NCI-H1048 (cell line): ENCODE results near the gene SAP30BP.

Experiments used
- DNase-seq: peaks from one replicate; lab custom pipeline; 2025; lab: John Stamatoyannopoulos, UW

The SAP30BP gene

DNA sequence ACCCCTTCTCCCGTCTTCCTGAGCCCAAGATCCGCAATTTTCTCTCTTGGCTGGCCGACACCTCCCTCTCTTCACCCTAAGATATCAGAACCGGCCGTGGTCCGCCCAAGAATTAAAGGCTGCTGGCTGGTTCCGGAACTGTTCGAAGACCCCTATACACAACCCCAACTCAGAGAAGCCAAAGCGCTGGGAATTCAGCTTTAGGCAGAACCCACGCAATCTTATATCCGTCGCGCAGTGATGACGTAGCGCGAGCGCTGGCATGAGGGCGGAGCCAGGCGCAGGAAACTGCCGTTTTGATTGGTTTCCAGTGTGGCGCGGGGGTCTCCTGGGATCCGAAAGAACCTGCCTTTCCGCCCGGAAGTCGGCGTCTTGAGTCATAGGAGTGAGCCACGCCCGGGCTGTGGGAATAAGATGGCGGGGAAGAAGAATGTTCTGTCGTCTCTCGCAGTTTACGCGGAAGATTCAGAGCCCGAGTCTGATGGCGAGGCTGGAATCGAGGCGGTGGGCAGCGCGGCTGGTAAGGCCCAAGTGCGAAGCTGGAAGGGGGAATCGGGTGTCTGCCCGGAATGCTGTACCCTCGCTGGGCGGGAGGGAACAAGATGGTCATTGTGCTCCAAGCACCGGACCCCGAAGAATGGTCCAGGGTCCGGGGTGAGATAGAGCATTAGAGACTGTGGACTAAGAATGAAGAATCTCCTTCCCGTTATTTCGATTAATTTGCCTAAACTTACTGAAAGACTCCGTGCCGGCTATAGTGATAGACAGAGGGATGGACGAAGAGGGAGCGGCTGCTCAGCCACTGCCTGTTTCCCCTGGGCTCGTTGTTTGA lies at the start of gene SAP30BP, which contains the start of gene RECQL5:
Gene SAP30BP, plus strand, starts transcription at position 380 of the 832 bp plus-strand sequence. Its CDS starts 35 bp downstream, at position 415.
Gene RECQL5, minus strand, starts transcription at position 196 of the 832 bp plus-strand sequence. CDS start 597 bp downstream, outside the sequence.
- DNase-seq, result peak; percentile 88

DNA sequence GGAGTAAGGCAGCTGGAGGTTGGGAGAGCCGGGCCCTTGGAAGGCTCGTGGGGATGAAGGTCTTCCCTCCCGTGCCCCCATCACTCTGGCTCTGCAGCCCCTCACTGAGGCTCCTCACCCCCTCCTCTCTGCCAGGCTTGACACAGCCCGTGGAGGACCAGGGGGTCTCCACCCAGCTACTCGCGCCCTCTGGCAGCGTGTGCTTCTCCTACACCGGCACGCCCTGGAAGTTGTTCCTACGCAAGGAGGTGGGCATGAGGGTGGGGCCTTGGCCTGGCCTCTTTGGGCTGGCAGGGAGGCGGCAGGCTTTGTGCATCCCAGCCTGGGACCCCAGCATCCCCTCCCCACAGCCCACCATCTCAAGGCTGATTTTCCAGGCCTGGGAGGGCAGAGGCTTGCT lies 49.5 kb upstream of the SAP30BP start:
- no peak for DNase-seq

DNA sequence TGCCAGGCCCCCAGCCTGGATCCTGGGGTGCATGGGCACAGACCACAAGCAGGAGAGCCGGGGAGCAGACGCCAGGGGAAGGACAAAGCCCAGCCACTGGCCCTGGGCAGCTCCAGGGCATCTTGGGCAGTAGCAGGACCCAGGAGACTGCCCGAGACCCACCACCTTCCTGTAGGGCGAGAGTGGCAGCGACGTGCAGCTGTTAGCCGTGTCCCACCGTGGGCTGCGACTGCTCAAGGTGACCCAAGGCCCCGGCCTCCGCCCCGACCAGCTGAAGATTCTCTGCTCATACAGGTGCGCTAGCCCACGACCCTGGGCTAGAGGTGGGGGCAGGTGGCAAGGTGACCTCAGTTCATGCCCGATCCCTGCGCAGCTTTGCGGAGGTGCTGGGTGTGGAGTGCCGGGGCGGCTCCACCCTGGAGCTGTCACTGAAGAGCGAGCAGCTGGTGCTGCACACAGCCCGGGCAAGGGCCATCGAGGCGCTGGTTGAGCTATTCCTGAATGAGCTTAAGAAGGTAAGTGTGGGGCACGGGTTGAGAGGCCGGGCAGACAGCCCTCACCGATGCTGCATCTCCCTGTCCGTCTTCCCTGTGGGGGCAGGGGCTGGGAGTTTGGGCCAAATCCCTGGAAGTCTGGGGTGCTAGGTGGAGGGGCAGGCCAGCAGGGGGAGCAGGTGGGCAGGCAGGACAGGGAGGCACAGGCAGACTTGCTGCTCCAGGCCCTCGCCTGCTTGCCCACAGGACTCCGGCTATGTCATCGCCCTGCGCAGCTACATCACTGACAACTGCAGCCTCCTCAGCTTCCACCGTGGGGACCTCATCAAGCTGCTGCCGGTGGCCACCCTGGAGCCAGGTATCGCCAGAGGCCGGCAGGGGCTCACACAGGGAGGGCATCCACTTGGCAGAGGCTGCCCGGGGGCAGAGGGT lies 47.4 kb upstream of the SAP30BP start:
- DNase-seq, result no peak

DNA sequence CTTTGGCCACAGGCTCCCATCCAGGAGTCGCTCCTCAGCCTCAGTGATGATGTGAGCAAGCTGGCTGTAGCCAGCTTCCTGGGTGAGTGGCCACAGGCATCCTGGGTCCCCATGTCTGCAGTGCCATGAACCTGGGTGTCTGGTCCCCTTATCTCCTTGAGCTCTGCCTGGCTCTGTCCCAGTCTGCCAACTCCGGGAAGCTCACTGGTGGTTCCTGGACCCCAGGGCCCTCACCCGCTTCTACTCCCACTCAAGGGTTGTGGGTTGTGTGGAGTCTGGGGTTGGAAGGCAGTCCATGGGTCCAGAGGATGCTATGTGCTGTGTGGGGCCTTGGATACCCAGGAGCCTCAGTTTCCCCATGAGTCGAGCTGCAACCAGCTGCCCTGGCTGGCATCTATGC lies 45.6 kb upstream of the SAP30BP start:
- DNase-seq, result no peak

DNA sequence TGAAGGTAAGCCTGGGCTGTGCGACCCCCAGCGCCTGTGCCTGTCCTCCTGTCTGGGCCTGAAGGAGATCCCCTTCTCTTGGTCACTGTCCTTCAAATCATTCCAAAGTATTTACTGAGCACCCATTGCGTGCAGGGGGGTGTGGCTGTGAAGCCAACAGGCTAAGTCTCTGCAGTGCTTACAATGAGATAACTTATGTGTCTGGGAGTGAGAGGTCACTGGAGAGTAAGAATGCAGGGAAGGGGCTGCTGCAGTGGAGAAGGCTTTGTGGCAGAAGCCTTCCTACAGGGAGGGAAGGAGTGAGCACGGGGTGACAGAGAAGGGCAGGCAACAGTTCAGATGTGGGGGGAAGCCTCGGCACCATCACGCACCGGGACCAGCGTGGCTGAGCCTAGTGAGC lies 45.1 kb upstream of the SAP30BP start:
- DNase-seq, result no peak

DNA sequence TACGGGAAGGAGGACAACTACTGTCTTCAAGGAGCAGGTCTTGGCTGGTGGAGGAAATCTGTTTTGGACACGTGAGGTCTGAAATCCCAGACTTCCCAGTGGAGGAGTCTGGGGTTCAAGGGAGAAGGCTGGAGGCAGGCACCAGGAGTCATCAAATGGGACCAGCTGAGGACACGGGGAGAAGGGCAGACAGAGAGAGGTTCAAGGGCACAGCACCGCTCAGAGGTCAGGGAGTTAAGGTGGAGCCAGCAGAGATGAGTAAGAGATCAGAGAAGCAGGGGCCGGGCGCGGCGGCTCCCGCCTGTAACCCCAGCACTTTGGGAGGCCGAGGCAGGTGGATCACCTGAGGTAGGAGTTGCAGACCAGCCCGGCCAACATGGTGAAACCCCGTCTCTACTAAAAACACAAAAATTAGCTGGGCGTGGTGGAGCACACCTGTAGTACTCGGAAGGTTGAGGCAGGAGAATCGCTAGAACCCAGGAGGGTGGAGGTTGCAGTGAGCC lies 44.3 kb upstream of the SAP30BP start:
- no peak for DNase-seq

DNA sequence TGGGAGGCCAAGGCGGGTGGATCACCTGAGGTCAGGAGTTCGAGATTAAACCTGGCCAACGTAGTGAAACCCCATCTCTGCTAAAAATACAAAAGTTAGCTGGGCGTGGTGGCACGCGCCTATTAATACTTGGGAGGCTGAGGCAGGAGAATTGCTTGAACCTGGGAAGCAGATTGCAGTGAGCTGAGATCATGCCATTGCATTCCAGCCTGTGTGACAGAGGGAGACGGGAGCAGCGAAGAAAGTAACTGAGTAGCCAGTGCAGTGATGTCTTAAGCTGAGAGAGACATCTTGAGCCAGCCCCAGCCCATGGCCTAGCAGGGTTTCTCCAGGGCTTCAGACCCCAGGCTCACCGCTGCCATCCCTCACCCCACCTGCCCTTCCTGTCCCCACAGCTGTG lies 43.8 kb upstream of the SAP30BP start:
- no peak for DNase-seq

DNA sequence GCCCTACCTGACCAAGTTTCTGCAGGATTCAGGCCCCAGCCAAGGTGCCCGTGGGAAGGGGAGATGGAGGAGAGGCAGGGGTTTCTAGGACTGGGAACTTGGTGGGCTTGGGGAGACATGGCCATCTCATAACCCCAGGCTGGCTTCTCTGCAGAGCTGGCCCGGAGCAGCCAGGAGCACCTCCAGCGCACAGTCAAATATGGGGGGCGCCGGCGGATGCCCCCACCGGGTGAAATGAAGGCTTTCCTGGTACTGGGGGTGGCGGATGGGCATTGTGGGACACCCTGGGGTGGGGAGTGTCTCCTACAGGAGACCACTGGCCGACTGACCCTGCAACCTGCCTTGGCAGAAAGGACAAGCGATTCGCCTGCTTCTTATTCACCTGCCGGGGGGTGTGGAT lies 43.1 kb upstream of the SAP30BP start:
- no peak for DNase-seq

DNA sequence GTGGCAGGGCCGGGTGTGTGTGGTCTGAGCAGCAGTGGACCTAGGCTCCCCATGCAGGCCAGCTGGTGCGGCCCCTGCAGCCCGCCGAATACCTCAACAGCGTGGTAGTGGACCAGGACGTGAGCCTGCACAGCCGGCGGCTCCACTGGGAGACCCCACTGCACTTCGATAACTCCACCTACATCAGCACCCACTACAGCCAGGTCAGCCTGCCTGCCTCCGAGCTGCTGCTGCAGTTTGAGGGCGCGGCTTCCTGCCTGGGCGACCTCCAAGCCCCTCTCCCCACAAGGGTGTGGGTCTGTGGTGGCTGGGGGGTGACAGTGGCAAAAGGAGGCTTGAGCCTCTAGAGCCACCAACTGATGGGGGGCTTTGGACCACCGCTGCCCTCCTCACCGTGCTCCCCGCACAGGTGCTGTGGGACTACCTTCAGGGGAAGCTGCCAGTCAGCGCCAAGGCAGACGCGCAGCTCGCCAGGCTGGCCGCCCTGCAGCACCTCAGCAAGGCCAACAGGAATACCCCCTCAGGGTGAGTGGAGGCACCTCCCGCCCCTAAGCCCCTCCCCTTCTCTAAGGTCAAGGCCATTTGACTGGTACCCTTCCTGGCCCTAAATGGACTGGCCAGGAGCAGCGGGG lies 42.3 kb upstream of the SAP30BP start:
- DNase-seq, result no peak

DNA sequence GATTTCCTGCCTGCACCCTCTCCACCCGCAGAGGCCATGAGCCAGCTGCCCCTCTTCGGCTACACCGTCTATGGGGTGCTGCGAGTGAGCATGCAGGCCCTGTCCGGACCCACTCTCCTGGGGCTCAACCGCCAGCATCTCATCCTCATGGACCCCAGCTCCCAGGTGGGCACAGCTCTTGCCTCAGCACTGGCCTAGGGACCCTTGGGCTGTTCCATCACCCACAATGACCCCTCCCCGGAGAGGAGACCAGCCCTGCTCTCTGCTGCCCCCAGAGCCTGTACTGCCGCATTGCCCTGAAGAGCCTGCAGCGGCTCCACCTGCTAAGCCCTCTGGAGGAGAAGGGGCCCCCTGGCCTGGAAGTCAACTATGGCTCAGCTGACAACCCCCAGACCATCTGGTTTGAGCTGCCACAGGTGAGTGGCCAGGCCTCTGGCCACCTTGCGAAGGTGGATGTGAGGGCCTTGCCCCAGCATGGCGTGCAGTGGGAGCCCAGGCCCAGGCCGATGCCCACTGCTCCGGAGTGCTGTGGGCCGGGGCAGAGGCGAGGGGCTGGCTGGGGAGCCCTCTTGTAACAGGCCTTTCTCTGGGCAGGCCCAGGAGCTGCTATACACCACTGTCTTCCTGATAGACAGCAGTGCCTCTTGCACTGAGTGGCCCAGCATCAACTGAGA lies 41.2 kb upstream of the SAP30BP start:
- no peak for DNase-seq

DNA sequence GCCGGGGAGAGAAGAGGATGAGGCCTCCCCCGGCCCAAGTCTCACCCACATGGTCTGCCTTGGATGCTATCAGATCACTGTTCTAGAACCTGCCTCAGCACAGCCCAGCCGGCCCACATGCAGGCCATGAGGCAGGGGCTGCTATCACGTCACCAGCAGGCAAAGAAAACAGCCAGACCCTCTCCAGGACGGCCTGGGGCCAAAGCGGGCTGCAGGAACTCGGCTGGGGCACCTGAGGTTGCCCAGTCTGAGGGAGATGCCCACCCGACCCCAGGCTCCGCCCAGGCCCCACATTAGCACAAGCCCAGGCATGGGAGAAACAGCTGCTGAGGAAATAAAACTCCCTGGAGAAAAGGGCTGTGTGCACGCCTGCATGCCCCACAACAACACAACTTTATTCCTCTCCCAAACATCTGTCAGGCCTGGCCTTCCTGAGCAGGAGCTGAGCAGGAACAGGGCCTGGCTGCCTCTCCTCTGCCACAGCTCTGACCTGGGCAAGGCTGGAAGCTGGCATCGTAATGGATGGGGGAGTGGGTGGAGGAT lies 40.6 kb upstream of the SAP30BP start:
- no peak for DNase-seq

DNA sequence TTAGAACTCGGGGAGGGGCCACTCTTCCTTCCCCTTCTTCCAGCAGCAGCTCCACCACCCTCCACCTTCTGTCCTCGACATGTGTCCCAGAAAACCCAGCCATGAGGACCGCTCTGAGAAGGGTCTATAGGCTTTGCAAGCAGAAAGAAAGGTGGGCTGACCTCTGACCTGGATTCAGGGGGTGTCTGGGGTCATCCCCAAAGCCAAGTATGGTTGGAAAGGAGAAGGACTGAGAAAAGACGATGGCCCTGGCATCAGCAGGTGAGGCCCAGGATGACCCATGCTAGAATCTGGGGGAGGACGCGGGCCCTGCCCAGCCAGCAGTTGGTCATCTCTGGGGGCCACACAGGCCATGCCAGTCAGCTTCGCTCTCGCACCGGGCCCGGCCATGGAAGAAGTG lies 40.0 kb upstream of the SAP30BP start:
- DNase-seq, result no peak

DNA sequence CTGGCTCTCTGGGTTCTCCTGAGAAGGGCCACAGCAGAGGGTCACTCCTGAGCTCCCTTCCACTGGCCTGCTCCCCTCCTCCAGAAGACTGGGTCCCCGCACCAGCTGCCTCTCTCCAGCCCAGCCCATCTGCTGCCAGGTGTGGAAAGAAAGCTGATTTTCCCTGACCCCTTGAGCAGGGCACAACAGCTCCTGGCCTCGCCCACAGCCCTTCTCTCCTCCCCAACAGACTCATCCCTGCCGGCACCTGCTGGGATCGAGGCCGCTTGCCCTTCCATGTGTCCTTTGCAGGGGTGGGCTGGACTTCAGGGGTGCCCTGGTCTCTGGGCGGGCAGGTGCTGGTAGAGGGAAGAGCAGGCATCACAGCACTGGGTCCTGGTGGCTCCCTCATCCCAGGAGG lies 38.7 kb upstream of the SAP30BP start:
- DNase-seq, result no peak

DNA sequence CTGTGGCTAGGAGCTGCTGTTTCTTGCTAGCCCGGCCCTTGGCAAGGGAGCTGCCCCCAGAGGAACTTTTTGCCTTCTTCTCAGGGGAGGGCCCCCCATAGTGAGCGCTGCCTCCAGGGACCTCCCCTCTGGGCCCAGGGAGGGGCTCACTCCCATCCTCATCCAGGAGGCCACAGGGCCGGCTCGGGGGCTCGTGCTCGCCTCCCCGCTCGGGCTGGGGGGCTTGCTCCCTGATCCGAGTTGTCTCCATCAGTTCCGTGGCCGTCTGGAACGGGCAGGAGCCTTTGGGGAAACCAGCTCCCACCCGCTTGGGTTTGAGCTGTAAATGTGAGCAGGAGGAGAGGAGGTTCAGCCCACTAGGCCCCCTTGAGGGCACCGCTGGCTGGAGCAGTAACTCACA lies 38.0 kb upstream of the SAP30BP start:
- no peak for DNase-seq

DNA sequence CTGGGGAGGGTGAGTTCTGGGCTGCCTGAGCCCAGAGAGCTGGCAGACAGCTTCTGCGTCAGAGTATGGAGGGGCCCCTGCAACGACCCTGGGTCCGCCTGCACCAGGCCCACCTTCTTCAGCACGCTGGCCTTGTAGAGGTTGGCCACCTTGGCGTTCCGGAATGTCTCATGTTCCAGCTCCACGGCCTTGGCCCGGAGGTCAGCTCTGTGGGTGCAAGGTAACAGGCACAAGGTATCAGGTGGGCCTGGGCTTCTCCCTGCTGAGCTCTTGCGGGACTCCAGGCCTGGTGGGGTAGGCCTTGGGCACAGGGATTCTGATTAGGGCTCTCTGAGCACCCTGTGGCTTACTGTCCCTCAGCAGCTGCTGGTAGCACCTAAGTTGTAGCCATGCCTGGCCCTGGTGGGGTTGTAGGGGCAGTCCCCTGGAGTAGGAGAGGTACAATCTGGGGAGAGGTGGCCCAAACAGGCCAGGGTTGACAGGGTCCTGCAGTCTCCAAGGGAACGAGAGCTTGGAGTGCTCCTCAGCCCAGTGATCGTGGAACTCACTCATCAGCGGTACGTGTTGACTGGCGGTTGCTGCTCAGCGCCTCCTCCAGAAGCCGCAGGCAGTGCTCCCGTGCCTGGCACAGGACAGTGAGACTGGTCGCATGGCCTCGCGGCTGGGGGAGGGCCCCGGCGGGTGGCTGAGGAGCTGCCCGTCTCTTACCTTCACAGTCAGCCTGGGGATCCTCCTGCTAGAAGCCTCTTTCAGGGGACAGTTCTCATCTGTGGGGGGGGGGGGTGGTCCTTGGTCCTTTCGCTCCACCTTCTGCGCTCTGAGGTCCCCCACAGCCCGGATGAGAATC lies 36.8 kb upstream of the SAP30BP start:
- DNase-seq, result no peak

DNA sequence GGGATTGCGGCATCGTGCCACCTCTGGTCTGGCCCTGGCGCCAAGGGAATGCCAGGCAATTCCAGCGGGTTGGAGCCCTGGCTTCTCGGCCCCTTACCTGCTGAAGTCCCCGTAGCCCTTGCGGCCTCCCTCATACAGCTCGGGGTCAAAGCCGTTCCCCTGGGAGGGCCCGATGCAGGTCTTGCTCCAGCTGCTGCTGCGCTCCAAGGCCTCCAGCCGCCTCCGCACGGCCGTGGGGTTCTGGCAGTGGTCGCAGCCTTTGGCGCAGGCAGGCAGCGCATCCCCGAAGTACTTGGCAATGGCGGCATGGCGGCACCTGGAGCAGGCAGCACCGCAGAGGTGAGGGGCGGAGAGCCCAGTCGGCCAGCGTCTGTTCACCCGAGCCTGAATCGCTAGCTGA lies 35.8 kb upstream of the SAP30BP start:
- no peak for DNase-seq

DNA sequence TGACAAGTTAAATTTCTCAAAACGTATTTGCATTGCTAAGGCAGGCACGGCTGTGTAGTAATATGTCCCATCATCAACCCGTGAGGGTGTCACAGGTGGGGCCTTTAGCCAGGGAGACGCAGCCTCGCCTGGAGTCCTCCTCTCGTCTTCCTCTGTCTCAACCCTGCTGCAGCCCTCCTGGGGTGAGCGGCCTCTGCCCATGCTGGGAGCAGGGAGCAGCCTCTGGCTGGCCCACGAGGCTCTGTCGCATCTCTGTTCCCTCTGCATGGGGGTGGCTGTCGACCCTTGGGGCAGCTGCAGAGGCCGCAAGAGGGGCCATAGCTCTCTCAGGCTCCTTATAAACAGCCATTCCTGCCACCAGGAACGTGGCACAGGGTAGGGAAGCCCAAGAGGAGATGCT lies 34.7 kb upstream of the SAP30BP start:
- DNase-seq, result no peak

DNA sequence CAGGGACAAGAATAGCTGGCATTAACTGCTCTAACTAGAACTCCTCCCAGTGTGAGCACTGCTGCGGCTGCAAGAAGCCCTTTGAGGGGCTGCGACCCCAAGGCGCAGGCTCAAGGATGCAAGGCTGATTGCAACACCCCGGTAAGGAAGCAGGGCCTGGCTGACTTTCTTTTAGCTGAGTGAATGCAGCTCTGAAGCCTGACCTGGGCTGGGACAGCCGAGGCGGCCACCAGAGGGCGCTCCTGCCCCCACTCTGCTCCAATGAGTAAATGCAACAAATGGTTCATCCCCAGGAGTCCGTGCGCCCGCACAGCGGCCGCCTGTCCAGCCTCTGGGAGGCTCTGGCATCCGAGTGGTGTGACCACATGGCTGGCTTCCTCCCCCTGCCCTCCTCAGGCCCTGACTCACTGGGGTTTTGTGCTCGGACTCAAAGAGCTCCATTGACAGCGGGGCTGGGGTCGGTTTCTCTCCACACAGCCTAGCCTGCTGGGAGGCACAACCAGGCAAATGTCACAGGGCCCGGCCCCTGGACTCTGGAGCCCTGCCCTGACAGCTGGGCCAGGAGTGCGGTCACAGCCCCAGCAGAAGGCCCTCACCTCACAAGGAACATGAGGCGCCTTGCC lies 34.2 kb upstream of the SAP30BP start, which contains the start of gene SMIM5:
Gene SMIM5, plus strand, starts transcription at position 572 of the 623 bp plus-strand sequence. CDS start 6,768 bp downstream, outside the sequence.
- no peak for DNase-seq

DNA sequence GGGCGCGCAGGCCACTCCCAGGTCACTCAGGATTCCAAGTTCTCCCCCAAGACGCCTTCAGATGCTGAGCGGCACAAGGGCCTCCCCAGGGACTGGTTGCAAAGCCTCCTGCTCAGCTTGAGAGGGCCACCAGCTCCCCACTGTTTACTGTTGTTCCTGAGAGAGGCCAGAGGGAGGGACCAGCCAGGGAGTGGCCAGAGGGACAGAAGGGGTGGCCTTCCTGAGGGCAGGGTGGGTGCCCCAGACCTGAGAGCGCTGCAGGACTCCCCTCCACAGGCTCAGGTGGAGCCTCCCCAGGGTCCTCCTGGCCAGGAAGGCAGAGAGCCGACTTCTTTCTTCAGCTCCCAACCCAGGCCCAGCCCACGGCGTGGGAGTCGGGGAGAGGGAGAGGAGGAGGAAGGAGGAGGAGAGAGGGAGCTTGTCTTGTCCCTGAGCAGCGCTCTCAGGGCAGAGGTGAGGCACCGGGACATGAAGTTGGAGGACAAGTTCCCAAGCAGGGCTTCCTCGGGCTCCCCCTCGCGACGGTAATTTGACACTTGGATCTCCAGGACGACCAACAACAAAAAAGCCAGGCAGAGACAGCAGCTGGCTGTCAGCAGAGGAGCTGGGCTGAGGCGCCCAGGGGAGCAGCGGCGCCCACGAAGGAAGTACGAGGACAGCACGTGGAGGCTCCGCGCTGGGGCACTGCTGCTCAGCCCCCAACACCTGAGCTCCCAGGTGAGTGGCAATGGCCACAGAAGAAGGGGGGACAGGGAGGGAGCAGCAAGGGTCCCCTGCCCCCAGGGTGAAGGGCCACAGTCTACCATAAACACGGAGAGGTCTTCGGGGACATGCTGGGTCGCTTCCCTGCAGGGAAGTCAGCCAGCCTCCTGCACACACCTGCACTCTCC lies 33.4 kb upstream of the SAP30BP start:
- DNase-seq, result peak; percentile 53
